ENCODE results near the gene EVA1A. TPM values are rescaled to one million over a fixed set of nuclear protein-coding genes. Genes with fewer than 3 reads are reported as not detected.

EVA1A gene
- total RNA-seq, 1 donor from 2014 or later = 52.1 TPM

DNA sequence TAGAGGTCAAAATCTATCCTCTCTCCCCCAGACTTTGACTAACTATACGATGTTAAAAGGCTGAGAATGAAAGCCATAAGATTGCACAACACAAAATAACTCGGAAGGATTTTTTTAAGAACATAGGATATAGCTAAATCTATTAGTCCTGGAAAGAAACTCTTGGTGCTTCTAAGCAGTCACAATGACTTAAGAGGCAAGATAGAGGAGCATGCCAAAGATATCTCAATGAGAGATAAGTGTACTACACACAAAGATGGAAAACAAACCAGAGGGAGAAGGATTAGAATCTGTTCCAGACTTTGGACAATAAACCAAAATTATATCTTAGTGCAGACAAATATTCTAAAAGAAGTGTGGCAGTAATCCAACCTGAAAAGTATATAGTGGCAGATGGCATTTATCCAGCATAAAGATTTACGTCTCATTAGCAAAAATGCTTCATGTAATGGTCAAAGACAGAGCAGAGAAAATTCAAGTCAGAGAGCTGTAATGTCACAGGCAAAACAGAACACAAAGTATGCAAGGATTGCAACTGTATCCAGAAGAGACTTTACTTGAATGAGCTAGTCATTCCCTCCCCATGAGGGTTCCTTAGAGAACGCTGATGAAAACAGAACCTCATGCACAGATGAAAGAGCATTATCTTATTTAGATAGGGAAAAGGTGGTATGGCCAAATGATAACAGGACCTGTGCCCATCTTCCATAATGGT is 28.8 kb upstream of the EVA1A start:
- DNase-seq (ENCODE audit: low read depth in 2 of 2) = no peak

GRCh38 chr2:75587954-75588587 is 27.3 kb upstream of the EVA1A start:
- peak in 1 of 2 donors; percentile 64 for DNase-seq (ENCODE audit: low read depth in 2 of 2)

- no peak for DNase-seq (ENCODE audit: low read depth in 2 of 2)
These were observed 26.2 kb upstream of the EVA1A start for GRCh38 chr2:75586971-75587370.

DNA sequence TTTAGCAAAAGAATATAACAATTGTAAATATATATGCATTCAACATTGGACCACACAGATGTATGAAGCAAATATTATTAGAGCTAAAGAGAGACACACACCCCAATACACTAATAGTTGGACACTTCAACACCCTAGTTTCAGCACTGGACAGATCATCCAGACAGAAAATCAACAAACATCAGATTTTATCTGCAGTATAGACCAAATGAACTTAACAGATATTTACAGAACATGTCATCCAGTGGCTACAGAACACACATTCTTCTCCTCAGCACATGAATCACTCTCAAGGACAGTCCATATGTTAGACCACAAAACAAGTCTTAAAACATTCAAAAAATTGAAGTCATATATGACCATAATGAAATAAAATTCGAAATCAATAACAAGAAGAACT is 22.1 kb upstream of the EVA1A start:
- DNase-seq (ENCODE audit: low read depth in 2 of 2) = no peak

DNA sequence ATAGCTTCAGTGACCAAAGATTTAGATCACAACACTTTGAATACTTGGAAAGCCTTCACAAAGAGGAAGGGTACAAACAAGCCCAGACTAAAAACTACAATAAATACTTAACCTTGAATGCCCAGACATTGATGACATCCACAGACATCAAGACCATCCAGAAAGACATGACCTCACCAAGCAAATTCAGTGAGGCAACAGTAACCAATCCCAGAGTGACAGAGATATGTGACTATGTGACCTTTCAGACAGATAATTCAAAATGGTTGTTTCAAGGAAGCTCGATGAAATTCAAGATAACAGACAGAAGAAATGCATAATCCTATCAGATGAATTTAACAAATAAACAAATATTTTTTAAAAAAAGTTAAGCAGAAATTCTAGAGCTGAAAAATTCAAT is 19.9 kb upstream of the EVA1A start:
- no peak for DNase-seq (ENCODE audit: low read depth in 2 of 2)

DNA sequence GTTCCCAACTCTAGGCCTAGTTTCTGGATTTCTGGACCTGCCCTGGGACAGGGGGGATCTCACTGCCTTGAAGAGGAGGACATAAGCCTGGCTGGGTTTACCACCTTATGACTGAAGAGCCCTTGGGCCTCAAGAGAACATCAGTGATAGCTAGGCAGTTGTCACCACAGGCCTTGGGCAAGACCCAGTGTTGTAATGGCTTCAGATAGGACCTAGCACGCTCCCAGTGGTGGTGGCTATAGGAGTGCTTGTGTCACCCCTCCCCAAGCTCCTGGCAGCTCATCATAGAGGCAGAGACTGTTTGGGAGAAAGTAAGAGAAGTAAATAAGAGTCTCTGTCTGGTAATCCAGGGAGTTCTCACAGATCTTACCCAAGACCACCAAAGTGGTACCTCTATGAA is 19.4 kb upstream of the EVA1A start:
- DNase-seq (ENCODE audit: low read depth in 2 of 2) = no peak

DNA sequence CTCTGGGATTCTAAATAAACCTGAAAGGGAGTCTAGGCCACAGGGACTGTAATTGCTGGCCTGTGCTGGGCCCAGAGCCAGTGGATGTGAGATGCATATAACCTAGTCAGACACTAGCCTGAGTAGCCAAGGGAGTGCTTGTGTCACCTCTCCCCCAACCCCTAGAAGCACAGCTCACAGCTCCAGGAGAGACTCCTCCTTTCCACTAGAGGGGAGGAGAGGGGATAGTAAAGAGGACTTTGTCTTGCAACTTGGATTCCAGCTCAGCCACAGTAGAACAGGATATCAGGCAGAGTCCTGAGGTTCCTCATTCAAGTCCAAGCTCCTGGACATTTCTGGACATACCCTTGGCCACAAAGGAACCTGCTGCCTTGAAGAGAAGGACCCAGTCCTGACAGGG is 18.4 kb upstream of the EVA1A start:
- DNase-seq (ENCODE audit: low read depth in 2 of 2) = no peak

DNA sequence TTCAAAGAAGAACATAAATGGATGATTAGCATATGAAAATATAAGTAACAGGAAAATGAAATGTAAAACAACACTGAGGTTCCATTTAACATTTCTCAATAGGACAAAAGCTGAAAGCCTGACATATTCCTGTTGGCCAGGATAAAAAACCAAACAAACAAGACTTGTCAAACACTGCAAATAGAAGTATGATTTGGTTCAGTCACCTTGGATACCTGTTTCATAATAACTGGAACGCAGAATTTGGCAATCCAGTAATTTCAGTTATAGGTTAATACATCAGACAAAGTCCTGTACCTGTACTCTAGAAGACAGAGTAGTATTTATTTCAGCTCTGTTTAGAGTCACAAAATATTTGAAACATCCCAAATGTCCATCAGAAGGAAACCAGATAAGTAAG is 16.5 kb upstream of the EVA1A start:
- no peak for DNase-seq (ENCODE audit: low read depth in 2 of 2)

DNA sequence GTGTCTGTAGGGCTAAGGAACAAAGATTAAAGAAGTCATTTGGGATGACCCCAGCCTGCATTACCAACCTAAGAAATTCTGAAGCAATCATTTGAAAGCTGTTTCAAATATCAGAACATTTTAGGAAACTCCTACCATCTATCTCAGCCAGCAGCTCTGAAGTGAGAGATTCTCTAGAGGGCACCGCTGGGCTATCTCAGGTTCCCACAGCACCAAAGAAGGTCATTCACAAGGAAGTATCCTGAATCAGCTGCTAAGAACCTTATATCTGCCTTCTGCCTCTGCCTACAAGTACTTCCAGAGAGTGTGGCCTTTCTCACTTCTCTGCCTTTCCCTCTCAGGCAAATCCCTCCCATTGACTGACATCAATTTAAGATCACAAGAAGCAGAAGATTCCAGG is 13.4 kb upstream of the EVA1A start:
- DNase-seq (ENCODE audit: low read depth in 2 of 2) = no peak

DNA sequence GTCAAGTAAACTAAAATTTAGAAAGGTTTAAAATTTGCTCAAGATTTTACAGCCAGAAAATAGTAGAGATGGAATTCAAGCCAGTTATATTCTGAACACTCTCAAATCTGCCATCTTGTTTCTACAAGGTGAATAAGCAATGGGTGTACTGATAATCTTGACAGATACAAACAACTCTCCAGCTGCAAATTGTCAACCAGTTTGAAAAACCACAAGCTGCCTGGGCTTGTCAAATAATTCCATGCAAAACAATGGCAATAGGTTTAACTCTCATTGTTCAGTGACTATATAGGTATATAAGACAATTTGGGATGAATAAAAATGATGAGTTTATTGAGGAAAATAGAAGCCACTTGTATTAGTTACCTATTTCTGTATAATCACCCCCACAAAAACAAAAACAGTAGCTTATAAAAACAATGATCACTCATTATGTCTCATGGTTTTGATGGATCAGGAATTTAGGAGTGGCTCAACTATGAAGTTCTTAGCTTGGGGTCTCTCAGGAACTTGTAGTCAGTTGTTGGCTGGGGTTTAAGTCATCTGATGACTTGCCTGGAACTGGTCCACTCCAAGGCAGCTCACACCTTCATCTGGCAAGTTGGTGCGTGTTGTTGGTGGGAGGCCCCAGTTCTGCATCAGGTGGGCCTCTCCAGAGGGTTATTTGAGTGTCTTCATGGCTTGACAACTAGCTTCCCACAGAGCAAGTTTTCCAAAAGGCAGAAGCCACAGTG is 12.6 kb upstream of the EVA1A start:
- DNase-seq (ENCODE audit: low read depth in 2 of 2) = no peak

DNA sequence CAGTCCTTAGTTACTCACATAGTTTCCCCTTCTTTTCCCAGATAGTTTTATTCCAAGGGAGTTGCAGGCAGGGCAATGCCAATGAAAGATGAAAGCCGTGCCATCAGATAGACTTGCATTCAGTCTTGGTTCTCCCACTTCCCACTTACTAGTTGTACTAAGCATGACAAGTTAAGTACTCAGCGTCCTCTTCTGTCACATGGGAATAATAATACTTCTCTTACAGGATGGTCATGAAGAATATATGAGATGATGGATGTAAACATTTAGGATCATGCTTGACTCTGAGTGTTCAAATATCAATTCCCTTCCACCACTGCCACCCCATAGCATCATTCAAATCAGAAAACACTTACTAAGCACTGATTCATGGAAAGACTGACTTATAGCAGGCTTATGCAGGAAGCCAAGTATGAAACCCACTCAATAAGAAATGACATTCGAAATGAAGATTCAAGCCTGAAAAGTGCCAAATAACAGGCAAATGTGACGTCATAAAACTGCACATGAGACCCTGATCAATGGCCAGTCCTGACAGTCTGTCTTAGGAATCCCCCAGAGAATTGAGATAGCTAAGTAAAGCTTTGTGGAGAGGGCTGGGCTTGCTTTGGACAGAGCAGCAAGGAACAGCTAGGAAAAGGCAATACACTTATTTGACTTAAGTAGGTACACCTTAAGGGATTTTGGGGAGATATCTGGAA is 11.1 kb upstream of the EVA1A start:
- DNase-seq (ENCODE audit: low read depth in 2 of 2) = no peak

DNA sequence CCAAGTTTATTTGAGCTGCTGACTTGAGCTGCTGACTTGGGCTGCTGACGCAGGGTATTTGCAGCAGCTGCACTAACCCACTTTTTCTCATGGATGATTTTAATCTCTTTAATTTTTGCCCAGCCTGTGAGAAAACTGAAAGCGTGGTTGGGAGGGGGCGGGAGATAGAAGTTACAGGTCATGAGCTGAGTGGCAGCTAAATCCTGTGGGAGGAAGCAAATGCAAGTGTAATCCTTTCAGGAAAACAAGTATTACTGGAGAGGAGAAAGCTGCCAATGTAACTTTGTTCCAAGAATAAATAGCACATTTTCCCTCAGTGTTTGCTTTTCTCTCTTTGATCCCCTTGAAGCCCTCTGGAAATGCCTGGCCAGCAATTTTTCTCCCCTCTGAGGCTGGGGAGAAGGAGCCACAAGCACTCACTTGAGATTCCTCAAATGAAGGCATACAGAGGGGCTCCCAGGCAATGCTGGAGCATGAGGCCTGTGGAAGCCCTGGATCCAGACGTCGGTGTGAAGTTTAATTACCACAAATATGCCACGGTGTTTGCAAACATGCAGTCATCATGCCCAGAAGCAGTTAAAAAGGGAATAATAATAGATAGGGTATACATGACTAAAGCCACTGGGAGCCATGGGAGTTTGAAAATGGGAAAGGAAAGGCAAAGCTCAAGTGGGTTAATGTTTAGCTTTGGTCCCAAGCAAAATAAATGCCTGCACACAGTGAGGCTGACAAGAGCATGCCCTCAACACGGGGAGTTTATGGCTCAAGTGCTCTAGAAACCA is 10.4 kb upstream of the EVA1A start:
- peak in 1 of 2 donors; percentile 65 for DNase-seq (ENCODE audit: low read depth in 2 of 2)

GRCh38 chr2:75570024-75570947 is 9.5 kb upstream of the EVA1A start:
- no peak for DNase-seq (ENCODE audit: low read depth in 2 of 2)

- DNase-seq (ENCODE audit: low read depth in 2 of 2) = no peak
These were observed 8.8 kb upstream of the EVA1A start for GRCh38 chr2:75569546-75569945.

DNA sequence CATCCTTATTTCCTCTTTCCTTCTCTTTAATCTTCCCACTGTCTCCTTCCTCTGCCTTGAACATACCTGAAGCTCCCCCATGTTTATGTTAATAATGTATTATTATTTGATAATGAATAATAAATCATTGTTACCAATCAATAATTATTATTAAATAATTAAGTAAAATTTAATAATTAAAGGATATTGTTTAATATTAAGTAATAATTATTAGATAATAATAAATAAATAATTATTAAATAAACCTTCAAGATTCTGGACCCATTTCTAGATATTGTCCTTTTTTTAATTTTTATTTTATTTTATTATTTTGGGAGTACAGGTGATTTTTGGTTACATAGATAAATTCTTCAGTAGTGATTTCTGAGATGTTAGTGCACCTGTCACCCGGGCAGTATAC is 7.4 kb upstream of the EVA1A start:
- DNase-seq (ENCODE audit: low read depth in 2 of 2) = no peak

GRCh38 chr2:75565472-75566462 is 5.0 kb upstream of the EVA1A start:
- no peak for DNase-seq (ENCODE audit: low read depth in 2 of 2)

DNA sequence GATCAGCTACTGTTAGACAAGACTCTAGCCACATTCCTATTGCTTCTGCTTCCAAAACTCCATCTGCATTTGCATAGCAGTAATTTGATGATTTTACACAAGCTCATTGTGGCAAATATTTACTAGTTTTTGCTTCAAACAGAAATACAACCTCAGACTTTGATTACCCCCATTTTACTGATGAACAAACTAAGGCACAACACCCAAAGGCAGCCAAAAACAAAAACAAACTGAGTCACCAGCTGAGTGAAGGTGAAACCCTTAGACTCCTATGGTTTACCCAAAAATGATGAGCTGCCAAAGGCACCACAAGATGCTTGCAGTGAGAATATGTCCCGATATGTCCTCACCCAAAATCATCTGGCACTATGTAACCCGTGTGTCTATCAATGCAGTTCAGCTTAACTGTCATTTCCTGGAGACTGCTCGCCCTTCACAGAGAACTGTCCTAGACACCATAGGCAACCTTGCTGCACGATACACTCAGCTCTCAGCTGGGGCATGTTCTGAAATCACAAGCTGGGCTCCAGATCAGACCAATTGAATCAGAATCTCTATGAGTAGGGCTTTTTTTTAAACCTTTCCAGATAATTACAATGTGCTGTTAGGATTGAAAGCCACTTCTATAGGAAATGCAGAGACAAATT is 4.1 kb upstream of the EVA1A start:
- DNase-seq (ENCODE audit: low read depth in 2 of 2) = no peak

GRCh38 chr2:75564026-75564688 is 3.4 kb upstream of the EVA1A start:
- no peak for DNase-seq (ENCODE audit: low read depth in 2 of 2)

All from dermis microvascular lymphatic vessel endothelial cell (primary cell).